ENCODE data around the gene INTS7.
A peak's percentile ranks its signal among the peaks of the same experiment; 100 is the strongest.
"Not testable (repeated sequence)": the region's sequence is repeated elsewhere in the genome, so short reads cannot be mapped to it uniquely, and the experiment has no call there.

Gene INTS7

GRCh38 chr1:212034516-212035122 lies 738 bp downstream of the INTS7 start:
- no peak for DNase-seq

GRCh38 chr1:212030936-212031528 lies 4.3 kb downstream of the INTS7 start:
- no peak for DNase-seq

- DNase-seq = not testable (repeated sequence)
Observed at GRCh38 chr1:212027727-212028126, 7.6 kb downstream of the INTS7 start.

- DNase-seq = no peak
Observed at GRCh38 chr1:212024469-212025149, 10.7 kb downstream of the INTS7 start.

- not testable (repeated sequence) for DNase-seq
Observed at GRCh38 chr1:212022908-212023307, 12.4 kb downstream of the INTS7 start.

GRCh38 chr1:212021563-212021962 lies 13.8 kb downstream of the INTS7 start:
- DNase-seq = no peak

- DNase-seq = no peak
Observed at GRCh38 chr1:212020975-212021374, 14.4 kb downstream of the INTS7 start.

GRCh38 chr1:212013672-212014071 lies 21.7 kb downstream of the INTS7 start:
- DNase-seq = no peak

- peak; percentile 17 to 23 (median 21) for DNase-seq
Observed at GRCh38 chr1:212012034-212012740, 23.2 kb downstream of the INTS7 start.

- DNase-seq = no peak
Observed at GRCh38 chr1:212010004-212010403, 25.4 kb downstream of the INTS7 start.

GRCh38 chr1:212009561-212009960 lies 25.8 kb downstream of the INTS7 start:
- DNase-seq = no peak

- no peak for DNase-seq
Observed at GRCh38 chr1:212007886-212008285, 27.5 kb downstream of the INTS7 start.

- DNase-seq = no peak
Observed at GRCh38 chr1:212007178-212007577, 28.2 kb downstream of the INTS7 start.

GRCh38 chr1:212004895-212005608 lies 30.3 kb downstream of the INTS7 start:
- DNase-seq = no peak

- no peak for DNase-seq
Observed at GRCh38 chr1:212002536-212002935, 32.8 kb downstream of the INTS7 start.

- not testable (repeated sequence) for DNase-seq
Observed at GRCh38 chr1:211997426-211997825, 37.9 kb downstream of the INTS7 start.

- no peak for DNase-seq
Observed at GRCh38 chr1:211991695-211992094, 43.7 kb downstream of the INTS7 start.

- DNase-seq = no peak
Observed at GRCh38 chr1:211986628-211987254, 48.6 kb downstream of the INTS7 start.

GRCh38 chr1:211985556-211986264 lies 49.6 kb downstream of the INTS7 start:
- DNase-seq = no peak

- DNase-seq = no peak
Observed at GRCh38 chr1:211978596-211978995, 56.8 kb downstream of the INTS7 start.

- no peak for DNase-seq
Observed at GRCh38 chr1:211975152-211975941, 60.0 kb downstream of the INTS7 start.
